Astrocyte of the spinal cord (primary cell): ENCODE results near the gene S100A3.

ENCODE experiments used
- DNase-seq: peaks from one replicate; pipeline ENCODE4 v3.0.0; 2011; ENCODE audit warnings: low read depth, low spot score
- H3K4me3 ChIP-seq: 2 replicates; pipeline ENCODE4 v1.5.1; 2011; ENCODE audit warnings: low read depth, mild to moderate bottlenecking, low read length, moderate library complexity
- CTCF ChIP-seq: IDR thresholded peaks from 2 replicates; pipeline ENCODE4 v1.5.1; 2012; ENCODE audit warnings: low read depth, mild to moderate bottlenecking, low read length, inconsistent platforms
- in situ Hi-C: cut with HindIII; loops from 2 replicates; pipeline ENCODE4 v1.10.0; 2017; ENCODE audit warnings: low sequenced_read_pairs

The S100A3 gene

DNA sequence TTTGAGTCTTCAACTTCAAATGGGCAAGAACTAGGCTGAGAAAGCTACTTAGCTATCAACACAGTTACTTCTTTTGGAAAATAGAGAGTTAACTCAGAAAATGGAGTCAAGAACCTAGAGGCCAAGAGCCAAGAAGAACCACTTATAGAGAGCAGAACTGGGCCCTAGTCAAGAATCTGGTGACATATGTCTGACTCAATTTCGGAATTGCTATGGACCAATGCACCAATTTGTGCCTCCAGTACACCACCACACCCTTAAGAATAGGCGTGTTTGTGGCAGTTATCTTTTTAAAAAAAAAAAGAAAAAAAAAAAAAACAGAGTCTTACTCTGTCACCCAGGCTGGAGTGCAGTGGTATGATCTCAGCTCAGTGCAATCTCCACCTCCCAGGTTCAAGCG lies 8.8 kb upstream of the S100A3 start:
- TF ChIP-seq CTCF = no peak
- DNase-seq = no peak
- H3K4me3 ChIP-seq = no peak overlapping the region
- in situ Hi-C loops = no loop called here

DNA sequence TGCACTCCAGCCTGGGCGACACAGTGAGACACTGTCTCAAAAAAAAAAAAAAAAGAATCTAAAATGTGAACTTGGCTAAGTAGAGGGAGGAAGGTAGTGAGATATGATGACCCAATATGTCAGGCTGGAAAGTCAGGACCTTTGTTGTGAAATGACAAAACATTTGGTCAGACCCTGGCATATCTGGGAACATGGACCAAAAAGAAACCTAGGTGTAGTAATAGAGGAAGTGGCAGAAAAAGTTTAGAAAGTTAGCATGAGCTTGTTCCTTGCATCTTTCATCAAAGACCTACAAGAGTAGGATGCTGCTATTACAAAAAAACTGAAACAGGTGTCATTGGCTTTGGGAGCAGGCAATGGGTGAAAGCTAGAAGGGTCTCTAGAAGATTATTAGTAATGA lies 7.3 kb upstream of the S100A3 start:
- H3K4me3 ChIP-seq = no peak overlapping the region
- in situ Hi-C loops = no loop called here
- DNase-seq = no peak
- TF ChIP-seq CTCF = no peak

DNA sequence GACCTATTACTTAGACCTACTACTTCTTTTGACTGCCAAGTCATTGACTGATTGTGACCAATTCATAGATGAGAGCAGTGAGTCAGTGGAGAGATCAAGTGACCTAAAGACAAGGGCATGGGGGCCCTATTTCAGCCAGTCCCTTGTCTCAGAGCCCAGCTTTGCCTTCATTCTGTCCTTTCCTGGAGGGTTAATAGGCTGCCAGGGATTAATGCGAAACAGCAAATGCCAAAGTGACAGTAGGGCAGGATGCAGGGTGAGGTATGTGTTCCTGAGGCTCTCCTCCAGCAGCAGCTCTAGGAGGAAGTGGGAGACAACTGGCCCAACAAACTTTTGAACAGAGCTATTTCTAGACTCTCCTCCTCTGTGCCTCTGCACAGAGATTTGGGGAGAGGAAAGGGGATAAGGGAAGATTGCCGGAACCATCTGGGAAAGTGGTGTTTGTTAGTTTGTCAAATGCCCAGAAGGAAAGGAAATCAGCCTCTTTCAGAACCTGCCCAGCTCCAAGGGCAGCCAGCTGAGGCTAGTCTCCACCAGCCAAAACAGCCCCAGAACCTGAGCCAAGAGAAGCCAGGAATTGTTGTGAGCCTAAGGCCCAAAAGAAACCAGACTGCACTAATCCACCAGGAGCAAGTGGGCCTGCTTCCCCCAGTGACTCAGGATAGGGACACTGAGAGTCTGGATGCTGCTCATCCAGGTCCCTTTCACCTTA lies 4.9 kb upstream of the S100A3 start:
- no peak for TF ChIP-seq CTCF
- no peak overlapping the region for H3K4me3 ChIP-seq
- no peak for DNase-seq
- in situ Hi-C loops = no loop called here

GRCh38 chr1:153553096-153553495 lies 4.0 kb upstream of the S100A3 start:
- no peak for TF ChIP-seq CTCF
- no peak for DNase-seq
- no peak overlapping the region for H3K4me3 ChIP-seq
- in situ Hi-C loops = no loop called here

DNA sequence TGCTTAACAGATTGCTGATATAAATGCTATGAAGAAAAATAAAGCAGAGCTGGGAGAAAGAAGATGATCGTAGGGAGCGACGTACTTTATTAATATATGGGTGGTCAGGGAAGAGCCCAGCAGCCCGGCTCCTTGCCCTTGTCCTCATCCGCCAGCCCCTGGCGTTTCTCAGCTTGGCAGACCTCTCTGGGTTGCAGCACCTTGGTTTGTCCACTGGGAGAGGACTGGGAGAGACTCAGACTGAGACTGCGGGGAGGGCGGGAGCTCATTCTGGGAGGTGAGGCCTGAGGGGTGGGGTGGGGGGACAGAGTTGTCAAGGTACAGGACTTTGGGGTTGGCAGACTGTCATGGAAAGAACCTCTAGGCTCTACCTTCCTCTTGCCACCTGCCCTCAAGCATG lies 3.3 kb upstream of the S100A3 start:
- TF ChIP-seq CTCF = no peak
- in situ Hi-C loops = no loop called here
- no peak for DNase-seq
- H3K4me3 ChIP-seq = no peak overlapping the region

DNA sequence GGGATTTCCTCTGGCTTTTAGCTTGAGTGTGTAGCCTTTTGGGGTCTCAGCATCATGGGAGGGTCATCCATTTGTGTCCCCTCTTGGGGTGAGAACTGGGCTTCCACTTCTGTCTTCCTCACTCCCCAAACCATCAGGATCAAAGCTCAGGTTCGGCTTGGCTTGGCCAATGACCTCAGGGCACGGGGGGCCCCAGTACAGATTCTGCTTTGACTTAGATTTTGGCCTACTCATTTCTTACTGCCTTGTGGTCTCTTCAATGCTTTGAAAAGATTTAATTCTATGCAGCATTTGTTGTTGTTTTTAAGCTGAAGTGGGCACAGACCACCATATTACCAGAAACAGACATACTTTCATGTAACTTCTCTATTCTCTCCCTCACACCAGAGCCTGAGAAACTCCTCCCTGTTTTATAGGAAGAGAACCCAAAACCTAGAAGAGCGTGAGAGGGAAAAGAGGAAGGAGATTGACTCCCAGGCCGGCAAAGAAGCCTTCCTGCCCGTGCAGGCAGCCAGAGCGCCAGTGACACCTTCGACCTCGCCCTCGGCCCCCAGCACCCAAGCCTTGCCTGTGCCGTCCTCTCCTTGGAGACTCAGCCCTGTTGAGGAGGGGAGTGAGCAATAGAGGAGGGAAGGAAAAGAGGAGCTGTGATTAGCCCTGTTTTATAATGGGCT lies 1.9 kb upstream of the S100A3 start:
- in situ Hi-C loops = no loop called here
- no peak for DNase-seq
- no peak for TF ChIP-seq CTCF
- no peak overlapping the region for H3K4me3 ChIP-seq
